GM12872 (cell line): ENCODE measurements around the gene MYDGF.

Source experiments
- TF ChIP-seq, protein P1 (sequence below): IDR thresholded peaks from 3 replicates; pipeline ENCODE4 v1.5.1; 2011; ENCODE audit warnings: low read depth, mild to moderate bottlenecking, low read length, moderate library complexity; ENCODE audit not compliant: insufficient read depth

Gene MYDGF

DNA sequence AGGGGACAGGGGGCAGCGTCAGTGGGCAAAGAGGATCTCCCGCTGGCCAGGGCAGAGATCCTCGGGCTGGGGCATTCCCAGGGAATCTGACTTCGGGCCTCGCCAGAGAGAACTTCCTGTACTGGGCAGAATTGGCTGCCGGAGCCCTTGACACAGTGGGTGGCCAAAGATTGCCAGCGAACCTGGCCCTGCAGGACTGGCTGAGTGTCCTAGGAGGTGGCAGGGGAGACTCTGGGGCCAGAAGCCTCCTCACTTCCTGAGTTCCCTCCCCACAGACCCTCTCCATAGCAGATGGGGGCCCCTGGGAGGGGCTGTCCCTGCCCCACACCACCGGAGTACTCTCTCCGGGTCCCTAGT, 34.2 kb upstream of the MYDGF start:
- TF ChIP-seq, protein P1, sequence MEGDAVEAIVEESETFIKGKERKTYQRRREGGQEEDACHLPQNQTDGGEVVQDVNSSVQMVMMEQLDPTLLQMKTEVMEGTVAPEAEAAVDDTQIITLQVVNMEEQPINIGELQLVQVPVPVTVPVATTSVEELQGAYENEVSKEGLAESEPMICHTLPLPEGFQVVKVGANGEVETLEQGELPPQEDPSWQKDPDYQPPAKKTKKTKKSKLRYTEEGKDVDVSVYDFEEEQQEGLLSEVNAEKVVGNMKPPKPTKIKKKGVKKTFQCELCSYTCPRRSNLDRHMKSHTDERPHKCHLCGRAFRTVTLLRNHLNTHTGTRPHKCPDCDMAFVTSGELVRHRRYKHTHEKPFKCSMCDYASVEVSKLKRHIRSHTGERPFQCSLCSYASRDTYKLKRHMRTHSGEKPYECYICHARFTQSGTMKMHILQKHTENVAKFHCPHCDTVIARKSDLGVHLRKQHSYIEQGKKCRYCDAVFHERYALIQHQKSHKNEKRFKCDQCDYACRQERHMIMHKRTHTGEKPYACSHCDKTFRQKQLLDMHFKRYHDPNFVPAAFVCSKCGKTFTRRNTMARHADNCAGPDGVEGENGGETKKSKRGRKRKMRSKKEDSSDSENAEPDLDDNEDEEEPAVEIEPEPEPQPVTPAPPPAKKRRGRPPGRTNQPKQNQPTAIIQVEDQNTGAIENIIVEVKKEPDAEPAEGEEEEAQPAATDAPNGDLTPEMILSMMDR, result no peak

- TF ChIP-seq, protein P1, result no peak
Measured at GRCh38 chr19:4703671-4704316, 33.7 kb upstream of the MYDGF start.

GRCh38 chr19:4702764-4703163, 32.6 kb upstream of the MYDGF start:
- TF ChIP-seq, protein P1, result no peak

GRCh38 chr19:4701557-4701956, 31.4 kb upstream of the MYDGF start:
- TF ChIP-seq, protein P1, result no peak

- TF ChIP-seq, protein P1, result no peak
Measured at GRCh38 chr19:4700693-4700970, 30.5 kb upstream of the MYDGF start.

GRCh38 chr19:4699826-4700692, 29.9 kb upstream of the MYDGF start:
- TF ChIP-seq, protein P1, result no peak

DNA sequence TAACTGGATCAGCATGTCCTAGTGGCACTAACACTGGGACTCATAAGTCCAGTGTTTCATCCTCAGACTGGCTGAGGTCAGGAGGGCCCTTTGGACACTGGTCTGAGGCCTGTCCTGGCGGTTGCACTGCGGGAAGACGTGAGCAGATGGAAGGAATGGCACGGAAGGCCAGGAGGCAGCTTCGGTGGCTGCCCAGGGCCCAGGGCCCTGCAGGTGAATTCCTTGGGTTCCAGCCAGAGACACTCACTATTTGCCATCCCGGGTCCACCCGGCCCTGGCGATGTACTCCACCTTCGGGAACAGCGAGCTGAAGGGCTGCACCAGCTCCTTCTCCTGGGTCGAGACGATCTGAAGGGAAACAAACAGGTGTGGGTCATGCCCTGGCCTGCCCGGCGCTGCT, 27.2 kb upstream of the MYDGF start:
- TF ChIP-seq, protein P1, result no peak
